Pancreas (tissue), 10 donors: ENCODE results near the gene GPC5. TPM values are rescaled to one million over a fixed set of nuclear protein-coding genes. Genes with fewer than 3 reads are reported as not detected.

ENCODE experiments used
- ATAC-seq, 4 donors: fragments of 200-7000 bp; cut with Tn5 transposase; one replicate each; pipeline versions ENCODE4 v1.8.0 to v1.9.1; 2020; ENCODE audit warnings: mild to moderate bottlenecking in 4 of 4, moderate library complexity in 4 of 4
- DNase-seq, 6 donors: peaks; one replicate each; pipeline ENCODE4 v3.0.0-alpha.2; 2020
- FAIRE-seq: peaks from 2 replicates; lab custom pipeline; 2012; peaks lifted over from hg19 to GRCh38; lab: Jason Lieb, UNC
- H3K27ac ChIP-seq, 4 donors: fragments of 200-600 bp; sonication (generic); 1 replicate in 3 of 4; 2 replicates in 1 of 4; pipeline versions ENCODE4 v1.5.0 to v1.8.0; 2020
- H3K27me3 ChIP-seq, 4 donors: fragments of 200-600 bp; one replicate each; pipeline ENCODE4 v1.8.0; 2021
- H3K36me3 ChIP-seq, 3 donors: fragments of 200-600 bp; sonication (generic) in 1 of 3; one replicate each; pipeline versions ENCODE4 v1.5.0 to v1.8.0; 2020 to 2021
- H3K4me1 ChIP-seq, 3 donors: fragments of 200-600 bp; one replicate each; pipeline ENCODE4 v1.8.0; 2021
- H3K4me3 ChIP-seq, 4 donors: fragments of 200-600 bp; sonication (generic) in 2 of 4; one replicate each; pipeline versions ENCODE4 v1.5.0 to v1.8.0; 2020 to 2021
- H3K9me3 ChIP-seq, 4 donors: fragments of 200-600 bp; one replicate each; pipeline ENCODE4 v1.8.0; 2021
- WGBS, 2 donors: extraction: QIAGEN DNeasy Blood & Tissue Kit; methylation state at CpG; one replicate each; pipeline ENCODE4 v1.1.7; 2013; 5-methylcytosine and 5-hydroxymethylcytosine counted together
- intact Hi-C, 3 donors: fragments of 100-400 bp; cut with DNase I; formaldehyde crosslinking; loops; one replicate each; pipeline versions ENCODE4 v1.11.1 to v1.14.2; 2022
- polyA plus RNA-seq, 2 donors: library from polyadenylated mRNA; stranded (reverse); fragments of 200-250 nt; gene quantifications; one replicate each; pipeline ENCODE4 v1.2.3, GENCODE V29; 2013
- total RNA-seq, 6 donors: library from RNA; stranded (reverse); fragmentation: NEBNext Ultra II Directional in 4 of 6; extraction: Animal tissue kit (Norgen Biotek cat#: 25700) in 4 of 6; gene quantifications; one replicate each; pipeline versions ENCODE4 v1.2.1 to v1.2.4, GENCODE V29; 2021 to 2023
- TF ChIP-seq, protein P1 (sequence below), 4 donors: fragments of 200-600 bp; sonication (generic) in 3 of 4; IDR thresholded peaks; one replicate each; pipeline versions ENCODE4 v1.5.0 to v1.8.0; 2021; ENCODE audit warnings: antibody characterized with exemption in 4 of 4
- donor health status: healthy with polysubstance abuse.
- donor health status: DM: no; HTN: no; CAD: no; lungs with moderate emphysema.
- donor health status: DM: no; HTN: no; CAD: no.
- donor health status: control.
- donor health status: control.
- donor health status: Bipolar disorder and iron deficiency.
- donor health status: DM: yes; HTN: yes; CAD: no.
- donor health status: DM: no; HTN: no; CAD: no.
- donor health status: DM: no; HTN: no; CAD: no.
- donor health status: DM: yes; HTN: yes; CAD: no.

The GPC5 gene
- total and polyA plus RNA-seq, 8 donors, result 0.12 to 0.35 (median 0.35) TPM; not detected in 5

DNA sequence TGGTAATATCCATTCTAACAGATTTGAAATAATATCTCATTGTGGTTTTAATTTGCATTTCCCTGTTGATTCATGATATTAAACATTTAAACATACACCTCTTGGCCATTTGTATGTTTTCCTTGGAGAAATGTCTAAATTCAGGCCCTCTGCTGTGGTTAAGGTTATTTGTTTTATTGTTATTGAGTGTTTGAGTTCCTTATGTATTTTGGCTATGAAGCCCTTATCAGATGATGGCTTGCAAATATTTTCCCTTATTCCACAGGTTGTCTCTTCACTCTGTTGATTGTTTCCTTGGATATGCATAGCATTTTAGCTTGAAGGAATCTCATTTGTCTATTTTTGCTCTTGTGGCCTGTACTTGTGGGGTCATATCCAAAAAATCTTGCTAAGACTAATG lies 303.6 kb downstream of the GPC5 start:
- DNase-seq (no peak), FAIRE-seq (no peak), ATAC-seq (no peak)
- no peaks in the 10 kb centered on the region for H3K27me3 ChIP-seq
- H3K27ac ChIP-seq, result no peak overlapping the region
- intact Hi-C loops, result no loop called here
- TF ChIP-seq, protein P1, sequence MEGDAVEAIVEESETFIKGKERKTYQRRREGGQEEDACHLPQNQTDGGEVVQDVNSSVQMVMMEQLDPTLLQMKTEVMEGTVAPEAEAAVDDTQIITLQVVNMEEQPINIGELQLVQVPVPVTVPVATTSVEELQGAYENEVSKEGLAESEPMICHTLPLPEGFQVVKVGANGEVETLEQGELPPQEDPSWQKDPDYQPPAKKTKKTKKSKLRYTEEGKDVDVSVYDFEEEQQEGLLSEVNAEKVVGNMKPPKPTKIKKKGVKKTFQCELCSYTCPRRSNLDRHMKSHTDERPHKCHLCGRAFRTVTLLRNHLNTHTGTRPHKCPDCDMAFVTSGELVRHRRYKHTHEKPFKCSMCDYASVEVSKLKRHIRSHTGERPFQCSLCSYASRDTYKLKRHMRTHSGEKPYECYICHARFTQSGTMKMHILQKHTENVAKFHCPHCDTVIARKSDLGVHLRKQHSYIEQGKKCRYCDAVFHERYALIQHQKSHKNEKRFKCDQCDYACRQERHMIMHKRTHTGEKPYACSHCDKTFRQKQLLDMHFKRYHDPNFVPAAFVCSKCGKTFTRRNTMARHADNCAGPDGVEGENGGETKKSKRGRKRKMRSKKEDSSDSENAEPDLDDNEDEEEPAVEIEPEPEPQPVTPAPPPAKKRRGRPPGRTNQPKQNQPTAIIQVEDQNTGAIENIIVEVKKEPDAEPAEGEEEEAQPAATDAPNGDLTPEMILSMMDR (IDR thresholded peaks at IDR 0.05), result no peak
- H3K4me3 ChIP-seq, result no peak overlapping the region
- H3K9me3 ChIP-seq, result no peaks in the 10 kb centered on the region
- no peaks in the 10 kb centered on the region for H3K36me3 ChIP-seq
- no peaks in the 10 kb centered on the region for H3K4me1 ChIP-seq

DNA sequence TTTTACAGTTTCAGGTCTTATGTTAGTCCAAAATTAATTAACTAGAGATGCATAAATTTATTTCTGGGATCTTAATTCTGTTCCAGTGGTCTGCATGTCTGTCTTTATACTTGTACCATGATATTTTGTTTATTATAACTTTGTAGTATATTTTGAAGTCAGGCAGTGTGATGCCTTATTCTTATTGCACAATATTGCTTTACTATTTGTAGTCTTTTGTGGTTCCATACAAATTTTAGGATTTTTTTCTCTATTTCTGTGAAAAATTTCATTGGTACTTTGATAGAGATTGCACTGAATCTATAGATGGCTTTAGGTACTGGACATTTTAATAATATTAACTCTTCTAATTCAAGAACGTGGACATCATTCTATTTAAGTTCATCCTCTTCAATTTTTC lies 304.0 kb downstream of the GPC5 start:
- no peaks in the 10 kb centered on the region for H3K4me1 ChIP-seq
- H3K4me3 ChIP-seq, result no peak overlapping the region
- no peaks in the 10 kb centered on the region for H3K36me3 ChIP-seq
- no peak overlapping the region for H3K27ac ChIP-seq
- TF ChIP-seq, protein P1 (IDR thresholded peaks at IDR 0.05), result no peak
- DNase-seq, result no peak
- ATAC-seq, result no peak
- WGBS, 2 donors, result 0 to 62% methylated on average over 1 of the region's 1 CpG
- intact Hi-C loops, result no loop called here
- FAIRE-seq, result no peak
- H3K9me3 ChIP-seq, result no peaks in the 10 kb centered on the region
- H3K27me3 ChIP-seq, result no peaks in the 10 kb centered on the region

DNA sequence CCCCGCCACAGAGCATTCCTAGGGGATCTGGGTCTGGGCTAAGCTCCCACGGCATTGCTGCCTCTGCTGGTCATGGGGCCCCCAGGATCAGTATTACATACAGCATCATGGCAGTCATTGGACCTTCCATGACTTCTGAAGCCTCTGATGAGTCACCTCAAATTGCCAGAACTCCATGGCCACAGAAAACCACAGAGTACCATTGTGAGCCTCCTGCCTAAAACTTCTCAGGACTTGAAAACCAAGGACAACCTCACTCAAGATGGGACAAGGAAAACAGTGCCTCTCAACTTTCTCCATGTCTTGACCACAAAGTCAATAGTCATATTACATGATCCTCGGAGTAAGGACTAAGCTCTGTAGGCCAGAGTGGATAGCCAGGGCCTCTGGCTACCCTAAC lies 306.0 kb downstream of the GPC5 start:
- no peaks in the 10 kb centered on the region for H3K4me1 ChIP-seq
- no peak for DNase-seq

DNA sequence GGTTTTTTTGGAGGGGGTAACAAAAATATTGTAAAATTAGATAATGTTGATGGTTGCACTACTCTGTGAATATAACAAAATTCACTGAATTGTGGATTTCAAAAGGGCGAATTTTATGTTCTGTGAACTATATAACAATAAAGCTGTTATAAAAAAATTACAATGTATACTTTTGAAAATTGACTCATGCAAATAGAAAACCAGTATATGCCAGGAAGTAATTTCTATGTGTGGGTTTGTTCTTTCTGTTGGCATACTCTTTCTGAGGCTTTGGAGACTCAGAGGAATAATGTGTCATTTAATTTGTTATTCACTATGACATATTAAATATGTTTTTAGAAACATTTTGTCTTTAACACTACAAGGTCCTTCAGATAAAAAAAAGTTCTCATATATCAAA lies 310.1 kb downstream of the GPC5 start:
- Histone ChIP-seq H3K27ac (no peak overlapping the region), H3K27me3 (no peaks in the 10 kb centered on the region), H3K4me3 (no peak overlapping the region), H3K4me1 (no peaks in the 10 kb centered on the region), H3K36me3 (no peaks in the 10 kb centered on the region), H3K9me3 (no peaks in the 10 kb centered on the region)
- DNase-seq (no peak), FAIRE-seq (peak; percentile 80), ATAC-seq (no peak)
- intact Hi-C loops, result no loop called here
- TF ChIP-seq, protein P1 (IDR thresholded peaks at IDR 0.05), result no peak
- WGBS, 2 donors, result 0 to 60% methylated on average over 1 of the region's 1 CpG

More for the DNA sequence above, 306.0 kb downstream of the GPC5 start:
- Histone ChIP-seq H3K9me3 (no peaks in the 10 kb centered on the region), H3K36me3 (no peaks in the 10 kb centered on the region), H3K27me3 (no peaks in the 10 kb centered on the region), H3K27ac (no peak overlapping the region), H3K4me3 (no peak overlapping the region)
- FAIRE-seq (no peak), ATAC-seq (no peak)
- 63 to 86% methylated on average over 3 of the region's 3 CpGs for WGBS, 2 donors
- intact Hi-C loops, result no loop called here
- TF ChIP-seq, protein P1 (IDR thresholded peaks at IDR 0.05), result no peak

DNA sequence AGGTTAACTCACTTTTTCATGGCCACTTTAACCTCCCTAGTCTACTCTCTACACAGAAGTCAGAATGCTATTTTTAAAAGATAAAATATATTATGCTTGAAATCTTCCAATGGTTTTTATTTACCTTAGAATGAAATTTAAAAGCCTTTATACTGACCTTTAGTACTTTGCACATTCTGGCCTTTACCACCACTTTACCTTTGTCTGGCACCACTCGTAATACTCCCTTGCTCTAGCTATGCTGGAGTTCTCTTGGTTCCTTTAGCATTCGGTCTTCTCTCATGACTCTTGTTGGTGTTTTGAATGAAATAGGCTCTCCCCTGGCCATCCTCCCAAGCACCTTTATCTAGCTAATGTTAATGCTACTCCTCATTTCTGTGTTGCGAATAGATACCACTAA lies 310.8 kb downstream of the GPC5 start:
- 62 to 70% methylated on average over 3 of the region's 3 CpGs for WGBS, 2 donors

More for the DNA sequence above, 310.8 kb downstream of the GPC5 start:
- DNase-seq, result no peak
- H3K9me3 ChIP-seq, result no peaks in the 10 kb centered on the region
- no peaks in the 10 kb centered on the region for H3K36me3 ChIP-seq
- no peak overlapping the region for H3K27ac ChIP-seq
- TF ChIP-seq, protein P1 (IDR thresholded peaks at IDR 0.05), result no peak
- H3K27me3 ChIP-seq, result no peaks in the 10 kb centered on the region
- H3K4me3 ChIP-seq, result no peak overlapping the region
- FAIRE-seq, result no peak
- intact Hi-C loops, result no loop called here
- no peaks in the 10 kb centered on the region for H3K4me1 ChIP-seq
- ATAC-seq, result no peak
